GM12878 (cell line): ENCODE results near the gene DAB2IP. TPM values are rescaled to one million over a fixed set of nuclear protein-coding genes. Genes with fewer than 3 reads are reported as not detected.

ENCODE experiments used
- ATAC-seq: fragments of 200-7000 bp; cut with Tn5 transposase; 3 replicates; pipeline ENCODE4 v1.9.1; 2020; ENCODE audit warnings: mild to moderate bottlenecking, moderate library complexity
- BruUV-seq: library from RNA; stranded (reverse); fragments of 400-500 nt; replicated peaks from 2 replicates; lab custom pipeline; 2021; lab: Mats Ljungman, UMichigan
- CTCF ChIA-PET: fragments of 300-600 bp; sonication (Branson Sonifier 250); formaldehyde crosslinking; extraction: SDS; loops from one replicate; lab custom pipeline; 2021; ENCODE audit warnings: inconsistent platforms; lab: Yijun Ruan, JAX
- POLR2A ChIA-PET: fragments of 350-600 bp; formaldehyde crosslinking; extraction: SDS; loops from one replicate; lab custom pipeline; 2021; ENCODE audit warnings: inconsistent platforms; lab: Charles Lee
- RAD21 ChIA-PET: fragments of 300-600 bp; sonication (Branson Sonifier 250); formaldehyde crosslinking; loops from one replicate; lab custom pipeline; 2023; ENCODE audit warnings: antibody characterized with exemption; ENCODE audit not compliant: unreplicated experiment; lab: Charles Lee
- SMC1A ChIA-PET: fragments of 300-600 bp; sonication (Branson Sonifier 250); formaldehyde crosslinking; loops from one replicate; lab custom pipeline; 2023; ENCODE audit not compliant: unreplicated experiment, uncharacterized antibody; lab: Charles Lee
- DNase-seq: peaks from one replicate; pipeline ENCODE4 v3.0.0-alpha.2; 2011; ENCODE audit warnings: low read depth, low spot score
- FAIRE-seq: peaks from 3 replicates; lab custom pipeline; 2011; peaks lifted over from hg19 to GRCh38; lab: Jason Lieb, UNC
- H2AFZ ChIP-seq: 2 replicates; pipeline ENCODE4 v1.6.0; 2011; ENCODE audit warnings: low read depth, low read length, control low read depth; ENCODE audit not compliant: control insufficient read depth
- H3K27ac ChIP-seq: 2 replicates; pipeline ENCODE4 v1.5.1; 2011; ENCODE audit warnings: control low read depth; ENCODE audit not compliant: control insufficient read depth, insufficient read depth
- H3K27me3 ChIP-seq, 2 experiments: replicated peaks in 1 of 2; 2 replicates each; pipeline versions ENCODE4 v1.6.0 to v1.6.1; 2011; ENCODE audit warnings: low read length in 1 of 2; ENCODE audit not compliant: control insufficient read depth in 2 of 2, insufficient read depth in 2 of 2
- H3K36me3 ChIP-seq, 2 experiments: 2 replicates each; pipeline ENCODE4 v1.5.1; 2011; ENCODE audit warnings: low read length in 1 of 2; ENCODE audit not compliant: control insufficient read depth in 2 of 2, insufficient read depth in 2 of 2
- H3K4me1 ChIP-seq: 2 replicates; pipeline ENCODE4 v1.6.1; 2011; ENCODE audit warnings: mild to moderate bottlenecking, low read length, moderate library complexity, mixed read lengths; ENCODE audit not compliant: control insufficient read depth, insufficient read depth
- H3K4me2 ChIP-seq: 2 replicates; pipeline ENCODE4 v1.6.0; 2011; ENCODE audit warnings: control low read depth; ENCODE audit not compliant: control insufficient read depth, insufficient read depth
- H3K4me3 ChIP-seq: fragments of 200-600 bp; sonication (generic); 2 replicates; pipeline ENCODE4 v1.5.1; 2016
- H3K79me2 ChIP-seq: 2 replicates; pipeline ENCODE4 v1.6.0; 2011; ENCODE audit warnings: low read length; ENCODE audit not compliant: control insufficient read depth, insufficient read depth
- H3K9ac ChIP-seq: 2 replicates; pipeline ENCODE4 v1.8.0; 2011; ENCODE audit warnings: low read length, control low read depth, mixed read lengths; ENCODE audit not compliant: control insufficient read depth, insufficient read depth
- H3K9me3 ChIP-seq: replicated peaks from 3 replicates; pipeline ENCODE4 v1.5.1; 2011; ENCODE audit warnings: mild to moderate bottlenecking, low read length; ENCODE audit not compliant: control insufficient read depth, insufficient read depth
- H4K20me1 ChIP-seq: 2 replicates; pipeline ENCODE4 v1.6.0; 2011; ENCODE audit not compliant: control insufficient read depth, insufficient read depth
- BCL11A ChIP-seq: IDR thresholded peaks from 2 replicates; pipeline ENCODE4 v1.6.1; 2011; ENCODE audit warnings: low read depth, low read length
- BCLAF1 ChIP-seq: fragments of 450-650 bp; IDR thresholded peaks from 2 replicates; pipeline ENCODE4 v1.6.1; 2017; ENCODE audit warnings: antibody characterized with exemption, mild to moderate bottlenecking, moderate library complexity
- BMI1 ChIP-seq: fragments of 450-650 bp; IDR thresholded peaks from 2 replicates; pipeline ENCODE4 v1.6.1; 2016; ENCODE audit warnings: mild to moderate bottlenecking, moderate library complexity, borderline replicate concordance
- E2F4 ChIP-seq: IDR thresholded peaks from 2 replicates; pipeline ENCODE4 v1.6.1; 2012; ENCODE audit warnings: low read depth, low read length, improper control_type of control experiment
- FOS ChIP-seq: IDR thresholded peaks from 3 replicates; pipeline ENCODE4 v1.6.1; 2011; ENCODE audit warnings: borderline replicate concordance; ENCODE audit not compliant: insufficient read length; ENCODE audit errors: extremely low read depth
- HSF1 ChIP-seq: fragments of 150-350 bp; IDR thresholded peaks from 2 replicates; pipeline ENCODE4 v1.6.1; 2014; ENCODE audit warnings: mild to moderate bottlenecking, low read depth, low read length
- IRF4 ChIP-seq: IDR thresholded peaks from 2 replicates; pipeline ENCODE4 v1.6.1; 2011; ENCODE audit warnings: low read depth, low read length
- NR2C1 ChIP-seq: fragments of 450-650 bp; IDR thresholded peaks from 2 replicates; pipeline ENCODE4 v1.6.1; 2017; ENCODE audit warnings: antibody characterized with exemption, mild to moderate bottlenecking, moderate library complexity
- PAX8 ChIP-seq: fragments of 450-650 bp; IDR thresholded peaks from 2 replicates; pipeline ENCODE4 v1.6.1; 2017; ENCODE audit warnings: mild to moderate bottlenecking, moderate library complexity
- POLR2AphosphoS5 ChIP-seq: IDR thresholded peaks from 2 replicates; pipeline ENCODE4 v1.6.1; 2011; ENCODE audit warnings: mild to moderate bottlenecking, low read length, inconsistent platforms
- RAD51 ChIP-seq: fragments of 450-650 bp; IDR thresholded peaks from 2 replicates; pipeline ENCODE4 v1.6.1; 2016; ENCODE audit warnings: moderate library complexity, mild to moderate bottlenecking, inconsistent platforms
- SPI1 ChIP-seq: IDR thresholded peaks from 2 replicates; pipeline ENCODE4 v1.6.1; 2011; ENCODE audit warnings: low read depth, mild to moderate bottlenecking, low read length, moderate library complexity, borderline replicate concordance; ENCODE audit not compliant: insufficient read depth
- WGBS: methylation state at CpG from one replicate; pipeline ENCODE4 v1.1.6; 2016; ENCODE audit warnings: low lambda C conversion rate; ENCODE audit not compliant: insufficient replicate concordance, insufficient coverage; ENCODE audit errors: missing lambda C conversion rate; 5-methylcytosine and 5-hydroxymethylcytosine counted together
- in situ Hi-C: fragments of 300-500 bp; cut with MboI; formaldehyde crosslinking; loops from 9 replicates; pipeline ENCODE4 v1.14.3; 2018; ENCODE audit warnings: mixed read lengths
- intact Hi-C: fragments of 100-400 bp; cut with micrococcal nuclease; formaldehyde crosslinking; loops from one replicate; pipeline ENCODE4 v1.14.2; 2022; ENCODE audit not compliant: unreplicated experiment
- polyA plus RNA-seq, 11 experiments: library from polyadenylated mRNA; depleted of rRNA in 4 of 11; unstranded in 6 of 11; stranded (reverse) in 5 of 11; fragments of >200 nt; fragmentation: Nextera tagmentation in 4 of 11; fragmentation: Illumina TruSeq in 1 of 11; extraction: Ambion mirVana in 4 of 11; extraction: Trizol in 1 of 11; gene quantifications; 1 replicate in 1 of 11; 2 replicates in 10 of 11; pipeline versions ENCODE4 v1.2.1 to v1.2.3, GENCODE V29; 2011 to 2016; ENCODE audit warnings: inconsistent platforms in 2 of 11, missing spikeins in 2 of 11, low read depth in 1 of 11
- total RNA-seq, 4 experiments: library from RNA; depleted of rRNA in 3 of 4; stranded (reverse); fragments of >200 nt in 3 of 4; fragmentation: Illumina TruSeq in 1 of 4; extraction: Trizol in 1 of 4; gene quantifications; 2 replicates each; pipeline versions ENCODE4 v1.2.1 to v1.2.3, GENCODE V29; 2013 to 2021

DAB2IP gene
- total and polyA plus RNA-seq, 10 of the 15 experiments (the other 5 are each of a cell fraction or from before 2014, with no cell fraction given): 0.03 to 0.38 (median 0.14) TPM; not detected in 6

GRCh38 chr9:121776739-121777637 lies 125.6 kb downstream of the DAB2IP start:
- no peak overlapping the region for H3K4me3 ChIP-seq
- ChIA-PET CTCF (interaction anchor here (0.5 kb wide), 1 partner anchor 81 kb away, joined by 3 read pairs; no protein-coding TSS in a partner anchor), POLR2A (no interaction called here), RAD21 (no interaction called here), SMC1A (no interaction called here)
- no peaks in the 10 kb centered on the region; a peak in 2 of 4 replicates for H3K27me3 ChIP-seq
- H4K20me1 ChIP-seq: no peaks in the 10 kb centered on the region
- in situ Hi-C loops (no loop called here), intact Hi-C loops (no loop called here)
- no peaks in the 10 kb centered on the region for H3K36me3 ChIP-seq
- no peak overlapping the region for H3K4me2 ChIP-seq
- H3K79me2 ChIP-seq: no peaks in the 10 kb centered on the region
- DNase-seq: no peak
- no peak for FAIRE-seq
- no peaks in the 10 kb centered on the region for H3K4me1 ChIP-seq
- H3K27ac ChIP-seq: no peak overlapping the region
- H3K9ac ChIP-seq: no peak overlapping the region
- H2AFZ ChIP-seq: no peak overlapping the region
- no peaks in the 10 kb centered on the region for H3K9me3 ChIP-seq
- no TSS peak for BruUV-seq
- WGBS: 16% methylated on average over 8 of the region's 8 CpGs
- no peak for ATAC-seq
- TF ChIP-seq HSF1: no peak
- TF ChIP-seq BMI1: no peak
- no peak for TF ChIP-seq NR2C1
- TF ChIP-seq BCL11A: no peak
- TF ChIP-seq SPI1: no peak
- no peak for TF ChIP-seq FOS
- TF ChIP-seq IRF4: no peak
- TF ChIP-seq RAD51: no peak
- TF ChIP-seq BCLAF1: no peak
- no peak for TF ChIP-seq POLR2AphosphoS5
- TF ChIP-seq PAX8: no peak
- no peak for TF ChIP-seq E2F4
